Stimulated activated CD4-positive, alpha-beta T cell treated with anti-CD3 and anti-CD28 coated beads, Interleukin-1b, Interleukin-23, amount 100 ng/mL, for 1 hour (primary cell): ENCODE results near the gene TBX4.
"Not testable (repeated sequence)": the region's sequence is repeated elsewhere in the genome, so short reads cannot be mapped to it uniquely, and the experiment has no call there.

Source experiments
- DNase-seq, 2 donors: peaks; one replicate each; pipeline ENCODE4 v3.0.0-alpha.2; 2020; ENCODE audit warnings: low read depth in 2 of 2

Gene TBX4

GRCh38 chr17:61498042-61498994, 46.1 kb downstream of the TBX4 start:
- no peak for DNase-seq

DNA sequence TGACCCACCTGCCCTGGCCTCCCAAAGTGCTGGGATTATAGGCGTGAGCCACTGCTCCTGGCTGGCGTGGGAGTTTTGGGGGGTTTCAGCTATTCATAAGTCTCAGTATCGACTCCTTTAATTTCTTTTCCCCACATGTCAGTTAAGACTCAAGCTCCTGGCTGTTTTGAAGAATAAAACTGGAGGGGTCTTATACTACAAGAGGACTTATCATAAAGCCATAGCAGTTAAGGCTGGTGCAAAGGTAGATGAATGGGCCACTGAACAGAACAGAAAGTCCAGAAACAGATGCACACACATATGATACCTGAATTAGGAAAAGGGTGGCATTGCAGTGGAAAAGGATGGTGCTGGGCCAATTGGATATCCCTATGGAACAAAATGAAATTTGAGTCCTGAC, 47.4 kb downstream of the TBX4 start:
- no peak for DNase-seq

- DNase-seq, result no peak
Observed at GRCh38 chr17:61500287-61500686, 48.1 kb downstream of the TBX4 start.

DNA sequence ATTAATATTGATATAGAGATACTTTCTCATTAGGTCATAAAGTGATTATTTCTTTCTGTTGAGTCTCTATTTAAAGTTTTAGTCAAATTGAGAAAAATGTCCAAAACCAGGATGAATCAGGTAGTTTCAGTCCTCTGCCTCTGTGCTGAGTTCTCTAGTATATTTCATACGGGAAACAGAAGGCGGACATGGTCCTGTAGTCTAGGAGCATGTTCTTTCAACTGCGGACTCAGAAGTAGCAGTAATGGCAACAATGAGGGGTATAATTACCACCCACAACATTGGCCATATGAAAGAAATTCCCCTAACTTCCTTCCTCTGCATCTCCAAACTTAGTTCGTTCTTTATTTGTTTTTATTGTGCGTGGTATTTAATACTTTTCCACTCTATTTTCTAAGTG, 50.1 kb downstream of the TBX4 start:
- DNase-seq, result no peak

GRCh38 chr17:61503961-61504360, 51.7 kb downstream of the TBX4 start:
- no peak for DNase-seq

GRCh38 chr17:61504697-61505096, 52.5 kb downstream of the TBX4 start:
- no peak for DNase-seq

DNA sequence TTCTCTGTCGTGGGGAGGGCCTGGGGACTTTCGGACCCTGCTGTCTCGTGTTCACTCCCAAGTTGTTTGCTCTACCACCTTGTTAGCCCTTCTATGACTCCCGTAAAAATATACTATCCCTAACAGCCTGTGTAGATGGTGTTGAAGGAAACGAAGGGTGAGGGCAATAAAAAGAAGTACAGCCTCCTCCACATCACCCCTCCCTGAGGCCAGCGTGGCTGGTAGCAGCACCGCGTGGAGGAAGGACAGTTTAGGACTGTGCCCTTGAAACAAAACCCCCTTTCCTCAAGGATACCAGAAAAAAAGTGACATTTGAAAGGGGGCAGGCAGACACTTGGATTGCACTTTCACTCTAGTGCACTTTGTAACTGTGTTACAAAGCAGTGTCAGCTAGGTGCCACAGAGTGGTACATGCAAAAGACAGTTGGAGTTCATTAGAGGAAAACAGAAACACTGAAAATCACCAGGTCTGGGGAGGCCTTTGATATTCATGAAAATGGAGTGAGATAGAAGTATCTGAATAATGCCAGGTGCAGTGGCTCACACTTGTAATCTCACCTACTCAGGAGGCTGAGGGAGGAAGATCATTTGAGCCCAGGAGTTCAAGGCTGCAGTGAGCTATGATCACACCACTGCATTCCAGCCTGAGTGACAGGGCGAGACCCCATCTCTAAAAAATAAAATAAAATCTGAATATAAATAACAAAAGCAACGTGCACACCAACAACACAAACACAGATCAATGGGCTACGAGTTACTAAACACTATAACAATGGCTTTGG, 53.8 kb downstream of the TBX4 start:
- DNase-seq, result no peak

DNA sequence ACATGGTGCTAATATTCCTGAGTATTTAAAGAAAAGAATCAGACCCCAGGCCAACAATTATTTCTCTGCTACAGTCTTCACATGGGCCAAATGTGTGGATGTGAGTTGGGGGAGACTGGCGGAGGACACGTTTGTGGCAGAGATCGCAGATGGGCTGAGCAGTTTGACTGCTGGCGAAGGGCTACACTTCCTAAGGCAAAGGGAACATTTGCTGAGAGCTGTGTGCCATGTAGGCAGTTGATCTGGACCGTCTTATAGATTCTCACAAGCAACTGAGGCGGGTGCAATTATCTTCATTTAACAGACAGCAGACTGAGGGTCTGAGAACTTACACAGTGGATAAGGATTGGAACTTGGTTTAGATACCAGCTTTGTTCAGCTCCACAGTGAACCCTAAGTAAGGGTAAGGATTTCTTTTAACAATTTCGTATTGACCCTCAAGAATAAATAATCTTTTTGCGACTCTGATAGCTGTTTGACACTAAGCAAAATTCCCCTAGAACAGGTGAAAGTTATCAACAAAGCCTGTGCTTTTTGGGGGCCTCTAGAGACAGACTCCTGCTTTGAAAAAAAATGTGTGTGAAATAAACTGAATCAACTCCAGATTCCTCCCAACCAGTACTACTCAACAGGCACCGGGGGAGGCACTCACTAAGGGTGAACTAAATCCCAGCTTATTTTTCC, 55.3 kb downstream of the TBX4 start:
- no peak for DNase-seq

DNA sequence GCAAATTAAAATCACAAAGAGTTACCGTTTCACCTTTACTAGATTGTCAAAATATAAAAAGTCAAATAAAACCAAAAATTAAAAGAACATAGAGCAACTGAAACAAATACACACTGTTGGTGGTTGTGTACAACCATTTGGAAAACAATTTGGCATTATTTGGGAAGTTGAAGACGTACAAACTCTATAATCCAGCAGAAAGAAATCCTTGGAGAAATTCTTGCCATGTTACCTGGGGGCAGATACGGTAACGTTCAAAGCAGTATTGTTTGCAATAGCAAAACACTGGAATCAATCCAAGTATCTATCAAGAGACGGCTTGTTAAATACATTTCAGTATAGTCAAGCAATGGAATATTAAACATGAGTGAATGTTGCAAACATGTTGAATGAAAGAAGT, 56.7 kb downstream of the TBX4 start:
- DNase-seq, result no peak

DNA sequence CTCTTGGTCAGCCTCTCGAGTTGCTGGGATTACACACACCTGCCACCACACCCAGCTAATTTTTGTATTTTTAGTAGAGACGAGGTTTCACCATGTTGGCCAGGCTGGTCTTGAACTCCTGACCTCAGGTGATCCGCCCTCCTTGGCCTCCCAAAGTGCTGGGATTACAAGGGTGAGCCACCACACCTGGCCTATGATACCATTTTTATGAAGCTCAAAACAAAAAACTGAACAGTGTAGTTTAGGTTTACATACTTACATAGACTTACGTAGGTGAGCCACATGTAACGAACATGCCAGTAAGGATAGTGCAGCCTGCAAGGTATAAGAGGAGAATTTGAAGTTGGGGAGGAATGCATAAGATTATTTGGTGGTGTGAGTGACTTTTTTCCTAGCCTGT, 57.2 kb downstream of the TBX4 start:
- DNase-seq, result not testable (repeated sequence)

- no peak for DNase-seq
Observed at GRCh38 chr17:61510237-61510636, 58.0 kb downstream of the TBX4 start.

GRCh38 chr17:61510991-61511390, 58.8 kb downstream of the TBX4 start:
- no peak for DNase-seq

- no peak for DNase-seq
Observed at GRCh38 chr17:61511480-61512182, 59.4 kb downstream of the TBX4 start.

GRCh38 chr17:61514491-61514890, 62.3 kb downstream of the TBX4 start:
- no peak for DNase-seq

- no peak for DNase-seq
Observed at GRCh38 chr17:61517265-61517664, 65.0 kb downstream of the TBX4 start.

GRCh38 chr17:61517843-61518606, 65.8 kb downstream of the TBX4 start:
- DNase-seq, result no peak

GRCh38 chr17:61519139-61519538, 66.9 kb downstream of the TBX4 start:
- no peak for DNase-seq

DNA sequence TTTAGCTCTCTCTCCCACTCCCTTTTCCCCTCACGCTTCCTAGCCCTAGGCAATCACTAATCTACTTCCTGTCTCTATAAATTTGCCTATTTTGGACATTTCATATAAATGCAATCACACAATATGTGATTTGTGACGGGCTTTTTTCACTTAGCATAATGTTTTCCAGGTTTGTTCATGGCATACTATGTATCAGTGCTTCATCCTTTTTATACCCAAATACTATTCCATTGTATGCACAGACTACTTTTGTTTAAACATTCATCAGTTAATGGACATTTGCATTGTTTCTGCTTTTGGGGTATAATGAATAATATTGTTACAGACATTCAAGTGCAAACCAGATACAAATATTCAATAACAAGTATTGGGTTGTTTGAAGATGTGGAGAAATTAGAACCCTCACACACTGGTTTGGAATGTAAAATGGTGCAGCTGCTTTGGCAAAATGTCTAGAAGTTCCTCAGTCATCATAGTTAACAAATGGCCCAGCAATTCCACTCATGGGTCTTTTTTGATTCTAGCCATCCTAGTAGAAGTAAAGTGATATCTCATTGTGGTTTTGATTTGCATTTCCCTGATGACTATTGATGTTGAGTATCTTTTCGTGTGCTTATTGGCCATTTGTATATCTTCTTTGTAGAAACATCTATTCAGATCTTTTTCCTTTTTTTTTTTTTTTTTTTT, 67.7 kb downstream of the TBX4 start:
- no peak for DNase-seq

GRCh38 chr17:61520897-61521296, 68.7 kb downstream of the TBX4 start:
- no peak for DNase-seq

DNA sequence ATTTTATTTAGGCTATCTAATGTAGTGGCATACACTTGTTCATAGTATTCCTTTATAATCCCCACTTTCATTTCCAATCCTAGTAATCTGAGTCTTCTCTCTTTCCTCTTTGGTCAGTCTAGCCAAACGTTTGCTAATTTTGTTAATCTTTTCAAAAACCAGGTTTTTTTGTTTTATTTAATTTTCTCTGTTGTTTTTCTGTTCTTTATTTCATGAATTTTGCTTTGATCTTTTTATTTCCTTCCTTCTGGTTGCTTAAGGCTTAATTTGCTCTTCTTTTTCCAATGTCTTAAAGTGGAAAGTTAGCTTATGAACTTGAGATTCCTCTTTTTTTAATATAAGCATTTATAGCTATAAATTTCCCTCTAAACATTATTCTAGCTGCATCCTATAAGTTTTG, 69.9 kb downstream of the TBX4 start:
- DNase-seq, result no peak
